ENCODE measurements around the gene CNGA4. TPM values are rescaled to one million over a fixed set of nuclear protein-coding genes. Genes with fewer than 3 reads are reported as not detected.

CNGA4 gene
- total and polyA plus RNA-seq, 2 of the 13 experiments (the other 11 are each of a cell fraction or from before 2014, with no cell fraction given) = 0.03 TPM; not detected in 1

- no TSS peak for BruUV-seq (replicated peaks)
Observed at GRCh38 chr11:6202041-6202440, 36.8 kb upstream of the CNGA4 start.

More at GRCh38 chr11:6202041-6202440, 36.8 kb upstream of the CNGA4 start:
- CTCF ChIA-PET (ENCODE audit: low intra/inter-chr PET ratio, low total read pairs) = no interaction called here
- no peak for FAIRE-seq
- 96% methylated on average over 1 of the region's 1 CpG for WGBS (ENCODE audit: low lambda C conversion rate)
- Histone ChIP-seq H3K27ac (ENCODE audit: extremely low read length, insufficient read depth, low read length) (no peak overlapping the region), H3K9ac (ENCODE audit: insufficient read depth, low read depth, low read length) (no peak overlapping the region), H3K79me2 (ENCODE audit: insufficient read depth, low read length) (no peaks in the 10 kb centered on the region), H4K20me1 (ENCODE audit: insufficient read depth, low read length) (no peaks in the 10 kb centered on the region), H3K9me3 (ENCODE audit: low read length) (no peaks in the 10 kb centered on the region), H2AFZ (ENCODE audit: low read length) (no peak overlapping the region), H3K4me2 (ENCODE audit: low read depth, low read length) (no peak overlapping the region), H3K4me3 (replicated peaks in 1 of 3; ENCODE audit: insufficient read depth in 1 of 3, low read depth in 2 of 3, low read length in 3 of 3) (no peak overlapping the region), H3K4me1 (ENCODE audit: insufficient read depth, low read length) (no peaks in the 10 kb centered on the region), H3K27me3 (ENCODE audit: control insufficient read depth in 1 of 2, insufficient read depth in 2 of 2, low read length in 2 of 2) (peaks cover 0 to 5% of the 10 kb centered on the region in 2 experiments; a peak in 1 of 5 replicates), H3K36me3 (replicated peaks in 1 of 2; ENCODE audit: control insufficient read depth in 1 of 2, insufficient read depth in 2 of 2, low read length in 2 of 2) (no peaks in the 10 kb centered on the region)
- in situ Hi-C loops (cut with HindIII; ENCODE audit: extremely low pct_ligation_motif_present, low pct_unique_long_range_greater_than_20kb) (no loop called here), intact Hi-C loops (cut with micrococcal nuclease; ENCODE audit: unreplicated experiment) (no loop called here)
- POLR2A ChIA-PET = no interaction called here
- ATAC-seq = no peak
- TF ChIP-seq LRRFIP1 (CRISPR knock-in tag; conservative IDR thresholded peaks at IDR 0.05) (no peak), ZNF740 (CRISPR knock-in tag; IDR thresholded peaks at IDR 0.05) (no peak), CBFB (CRISPR knock-in tag; IDR thresholded peaks at IDR 0.05) (no peak), ARID3A (IDR thresholded peaks at IDR 0.05; ENCODE audit: low read depth, low read length) (no peak), NONO (IDR thresholded peaks at IDR 0.05) (no peak), NONO (CRISPR knock-in tag; conservative IDR thresholded peaks at IDR 0.05) (no peak), ZNF160 (CRISPR knock-in tag; IDR thresholded peaks at IDR 0.05) (no peak), ZNF878 (CRISPR knock-in tag; IDR thresholded peaks at IDR 0.05) (no peak), PBX3 (CRISPR knock-in tag; IDR thresholded peaks at IDR 0.05; ENCODE audit: borderline replicate concordance) (no peak), ZSCAN30 (CRISPR knock-in tag; IDR thresholded peaks at IDR 0.05) (no peak), LCORL (IDR thresholded peaks at IDR 0.05) (no peak), LCORL (CRISPR knock-in tag; IDR thresholded peaks at IDR 0.05) (no peak), SMARCE1 (IDR thresholded peaks at IDR 0.05; ENCODE audit: borderline replicate concordance) (no peak), ZNF781 (CRISPR knock-in tag; IDR thresholded peaks at IDR 0.05; ENCODE audit: borderline replicate concordance, not compliant biosample characterization) (no peak), ASH2L (IDR thresholded peaks at IDR 0.05; ENCODE audit: insufficient read length, low read depth, low read length) (no peak), KDM6A (CRISPR knock-in tag; IDR thresholded peaks at IDR 0.05; ENCODE audit: low read depth) (no peak), SP140L (CRISPR knock-in tag; IDR thresholded peaks at IDR 0.05; ENCODE audit: borderline replicate concordance) (no peak), SRF (IDR thresholded peaks at IDR 0.05; ENCODE audit: low read depth, low read length) (no peak)
- DNase-seq (ENCODE audit: low spot score) = no peak
